Fibroblast of the conjunctiva (primary cell): ENCODE results near the gene ANKH.

Experiments used
- DNase-seq: peaks from one replicate; pipeline ENCODE4 v3.0.0-alpha.2; 2010; ENCODE audit warnings: low read depth

The ANKH gene

GRCh38 chr5:14734396-14734795 is 137.2 kb downstream of the ANKH start:
- DNase-seq, result no peak

- no peak for DNase-seq
These were observed 137.9 kb downstream of the ANKH start for GRCh38 chr5:14733661-14734060.

GRCh38 chr5:14732991-14733390 is 138.6 kb downstream of the ANKH start:
- DNase-seq, result no peak

GRCh38 chr5:14730881-14731280 is 140.7 kb downstream of the ANKH start:
- DNase-seq, result no peak

- no peak for DNase-seq
These were observed 141.1 kb downstream of the ANKH start for GRCh38 chr5:14730466-14730865.

- no peak for DNase-seq
These were observed 141.9 kb downstream of the ANKH start for GRCh38 chr5:14729448-14730385.

- DNase-seq, result no peak
These were observed 143.1 kb downstream of the ANKH start for GRCh38 chr5:14728459-14728938.

GRCh38 chr5:14727928-14728458 is 143.6 kb downstream of the ANKH start:
- no peak for DNase-seq

GRCh38 chr5:14727428-14727865 is 144.1 kb downstream of the ANKH start:
- DNase-seq, result peak; percentile 69

- DNase-seq, result no peak
These were observed 145.3 kb downstream of the ANKH start for GRCh38 chr5:14726066-14726838.

GRCh38 chr5:14724633-14725032 is 146.9 kb downstream of the ANKH start:
- no peak for DNase-seq

- DNase-seq, result no peak
These were observed 147.9 kb downstream of the ANKH start for GRCh38 chr5:14723701-14724132.

GRCh38 chr5:14722923-14723322 is 148.7 kb downstream of the ANKH start:
- no peak for DNase-seq

- DNase-seq, result no peak
These were observed 149.5 kb downstream of the ANKH start for GRCh38 chr5:14721990-14722656.

GRCh38 chr5:14720236-14720923 is 151.2 kb downstream of the ANKH start:
- no peak for DNase-seq

GRCh38 chr5:14718778-14719177 is 152.8 kb downstream of the ANKH start:
- DNase-seq, result no peak

GRCh38 chr5:14716755-14717752 is 154.5 kb downstream of the ANKH start:
- no peak for DNase-seq

GRCh38 chr5:14715481-14715880 is 156.1 kb downstream of the ANKH start:
- DNase-seq, result no peak

- no peak for DNase-seq
These were observed 156.9 kb downstream of the ANKH start for GRCh38 chr5:14714706-14715105.
